ENCODE measurements around the gene HNRNPA2B1.
A peak's percentile ranks its signal among the peaks of the same experiment; 100 is the strongest.
"Not testable (repeated sequence)": the region's sequence is repeated elsewhere in the genome, so short reads cannot be mapped to it uniquely, and the experiment has no call there.

HNRNPA2B1 gene

DNA sequence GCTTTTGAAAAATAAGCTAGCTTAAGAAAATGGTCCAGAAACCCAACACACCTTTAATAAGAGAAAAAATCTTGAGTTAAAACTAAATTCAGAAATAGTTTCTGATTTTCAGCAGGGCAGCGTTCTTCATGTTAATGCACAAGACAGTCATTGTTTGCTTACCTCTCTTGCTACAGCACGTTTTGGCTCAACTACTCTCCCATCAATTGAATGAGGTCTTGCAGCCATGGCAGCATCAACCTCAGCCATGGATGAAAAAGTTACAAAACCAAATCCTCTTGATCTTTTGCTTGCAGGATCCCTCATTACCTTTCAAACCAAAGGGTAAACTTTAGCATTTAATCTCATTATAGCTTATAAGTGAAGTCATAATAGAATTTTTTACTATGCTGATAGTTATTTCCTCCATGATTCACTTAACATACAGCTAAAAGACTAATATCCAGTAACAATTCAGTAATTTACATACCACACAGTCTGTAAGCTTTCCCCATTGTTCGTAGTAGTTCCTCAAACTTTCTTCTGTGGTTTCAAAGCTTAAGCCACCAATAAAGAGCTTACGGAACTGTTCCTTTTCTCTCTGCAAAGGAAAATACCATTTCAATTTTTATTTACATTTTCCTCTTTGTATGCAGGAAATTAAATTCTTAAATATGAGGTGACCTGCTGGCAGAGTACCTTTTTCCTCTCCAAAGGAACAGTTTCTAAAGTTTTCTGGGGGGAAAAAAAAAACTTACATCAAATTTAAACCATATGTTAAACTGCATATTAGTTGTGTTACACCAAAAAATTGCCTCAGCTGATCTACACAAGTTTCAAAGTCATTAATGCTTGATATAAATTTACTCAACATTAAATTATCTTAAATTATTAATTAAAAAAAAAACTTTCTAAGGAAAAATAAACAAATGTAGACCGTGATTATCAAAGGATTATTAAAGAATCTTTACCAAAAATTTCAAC lies 3.1 kb downstream of the HNRNPA2B1 start:
- peak in 1 of 2 experiments; percentile 36 for DNase-seq

DNA sequence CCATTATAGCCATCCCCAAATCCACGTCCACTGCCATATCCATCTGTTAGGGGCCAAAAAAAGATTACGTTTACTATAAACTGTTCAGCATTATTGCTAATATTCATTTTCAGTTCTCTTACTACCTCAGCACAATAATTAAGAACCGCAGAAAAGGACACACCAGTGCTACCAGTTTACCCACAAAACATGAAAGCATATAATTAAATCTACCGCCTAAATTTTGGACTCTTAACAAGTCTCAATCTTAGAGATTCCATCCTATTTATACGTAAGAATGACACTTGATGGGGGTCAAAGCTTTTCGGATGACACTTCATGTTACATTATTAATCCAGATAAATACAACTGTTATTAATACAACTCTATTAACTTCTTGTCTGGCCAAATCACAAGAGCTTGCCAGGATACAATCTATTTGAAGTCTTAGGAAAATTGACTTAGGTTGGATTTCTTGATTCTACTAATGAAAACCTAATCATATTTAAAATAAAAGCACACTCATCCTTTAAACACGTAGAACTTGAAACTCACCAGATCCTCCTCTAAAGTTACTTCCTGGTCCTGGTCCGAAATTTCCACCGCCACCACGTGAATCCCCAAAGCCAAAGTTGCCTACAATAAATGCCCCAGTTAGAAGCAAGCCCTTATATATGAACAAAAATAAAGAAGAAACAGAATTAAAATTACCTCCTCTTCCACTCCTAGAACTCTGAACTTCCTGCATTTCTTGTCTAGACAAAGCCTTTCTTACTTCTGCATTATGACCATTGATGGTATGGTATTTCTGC lies 4.5 kb downstream of the HNRNPA2B1 start:
- DNase-seq = no peak

- no peak for DNase-seq
Observed at GRCh38 chr7:26195182-26195581, 5.4 kb downstream of the HNRNPA2B1 start.

DNA sequence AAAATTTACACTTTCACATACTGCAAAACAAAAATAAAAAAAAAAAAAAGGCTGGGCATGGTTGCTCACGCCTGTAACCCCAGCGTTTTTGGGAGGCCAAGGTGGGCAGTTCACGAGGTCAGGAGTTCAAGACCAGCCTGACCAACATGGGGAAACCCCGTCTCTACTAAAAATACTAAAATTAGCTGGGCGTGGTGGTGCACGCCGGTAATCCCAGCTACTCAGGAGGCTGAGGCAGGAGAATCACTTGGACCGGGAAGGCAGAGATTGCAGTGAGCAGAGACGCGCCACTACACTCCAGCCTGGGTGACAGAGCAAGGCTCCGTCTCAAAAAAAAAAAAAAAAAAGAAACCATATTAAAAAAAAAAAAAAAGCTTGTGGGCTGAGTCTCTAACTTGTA lies 5.8 kb downstream of the HNRNPA2B1 start:
- DNase-seq = not testable (repeated sequence)

DNA sequence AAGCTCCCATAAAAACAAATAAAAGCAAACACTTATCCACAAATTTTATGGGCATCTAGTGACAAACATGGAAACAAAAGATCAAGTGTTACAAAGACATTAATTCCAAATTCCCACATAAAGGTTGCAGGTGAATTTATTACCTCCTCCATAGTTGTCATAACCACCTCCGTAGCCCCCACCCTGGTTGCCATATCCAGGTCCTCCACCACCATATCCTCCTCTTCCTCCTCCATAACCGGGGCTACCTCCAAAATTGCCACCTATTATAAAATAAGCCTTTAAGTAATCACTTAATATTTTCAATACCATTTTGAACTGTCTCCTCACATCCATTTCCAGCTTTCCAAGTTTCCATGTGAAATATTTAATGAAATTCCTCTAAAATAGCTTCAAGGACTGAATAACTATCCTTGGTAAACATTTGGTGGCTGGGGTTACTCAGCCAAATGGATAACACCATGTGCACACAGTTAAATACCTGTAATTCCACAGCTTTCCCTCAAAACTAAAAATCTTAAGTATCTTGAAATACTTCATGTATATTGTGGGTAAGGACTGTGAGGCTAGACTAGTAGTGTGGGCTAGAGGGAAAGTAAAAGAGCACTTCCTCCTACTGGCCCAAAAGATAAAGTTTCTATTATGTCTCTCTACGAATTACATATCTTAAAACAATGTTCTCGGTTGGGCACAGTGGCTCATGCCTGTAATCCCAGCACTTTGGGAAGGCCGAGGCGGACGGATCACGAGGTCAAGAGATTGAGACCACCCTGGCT lies 6.9 kb downstream of the HNRNPA2B1 start:
- no peak for DNase-seq

GRCh38 chr7:26192485-26193087 lies 8.0 kb downstream of the HNRNPA2B1 start:
- no peak for DNase-seq

DNA sequence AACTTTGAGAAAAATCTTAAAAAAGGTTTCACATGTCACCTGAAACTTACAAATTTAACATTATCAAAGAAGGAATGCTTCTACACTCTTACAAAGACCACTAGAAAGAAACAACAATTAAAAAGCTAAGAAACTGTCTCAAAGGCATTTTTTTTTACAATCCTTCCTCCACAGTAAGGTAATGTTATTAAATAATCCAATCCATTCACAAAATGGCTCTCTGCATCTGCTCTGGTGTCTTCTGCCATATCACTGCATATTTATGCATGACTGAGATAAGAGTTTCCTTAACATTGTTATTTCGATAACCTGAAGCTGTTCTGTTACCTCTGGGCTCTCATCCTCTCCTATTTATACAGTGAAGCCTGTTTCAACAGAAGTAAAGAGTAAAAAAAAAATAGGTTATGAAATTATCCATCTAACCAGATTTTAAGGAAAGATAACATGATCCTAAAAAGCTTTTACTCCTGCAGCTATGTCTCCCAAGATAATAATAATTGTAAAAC lies 8.5 kb downstream of the HNRNPA2B1 start:
- no peak for DNase-seq

DNA sequence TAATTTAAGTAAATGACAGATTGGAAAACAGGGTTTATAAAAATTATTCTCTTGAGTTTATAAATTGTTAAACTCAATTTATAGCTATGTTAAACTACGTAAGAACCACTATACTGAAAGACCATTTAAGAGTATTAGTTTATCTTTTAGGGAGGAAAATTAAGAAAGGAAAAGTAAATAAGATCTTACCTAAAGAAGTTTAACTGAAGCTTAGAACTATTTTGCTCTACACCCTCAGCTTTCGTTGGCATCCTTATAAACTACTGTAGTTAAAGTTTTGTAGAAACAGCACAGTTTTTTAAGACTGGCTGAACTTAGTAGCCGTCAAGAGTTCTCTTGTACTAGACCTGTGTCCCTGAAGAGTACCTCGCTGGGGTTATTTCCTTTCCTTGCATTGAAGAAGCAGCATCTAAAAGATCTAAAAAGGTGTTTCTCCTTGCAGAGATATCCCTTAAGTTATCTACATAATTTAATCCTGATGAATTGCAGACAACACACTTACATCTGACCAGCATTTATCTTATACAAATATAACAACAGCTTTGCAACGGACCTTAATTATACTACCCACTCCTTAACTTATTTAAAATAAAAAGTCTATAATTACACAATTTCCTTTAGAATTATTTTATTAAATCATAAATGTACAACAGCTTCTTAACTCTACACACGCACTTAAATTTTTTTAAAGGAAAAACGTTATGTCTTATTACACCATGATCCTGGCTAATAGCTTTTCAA lies 9.1 kb downstream of the HNRNPA2B1 start:
- DNase-seq = no peak

DNA sequence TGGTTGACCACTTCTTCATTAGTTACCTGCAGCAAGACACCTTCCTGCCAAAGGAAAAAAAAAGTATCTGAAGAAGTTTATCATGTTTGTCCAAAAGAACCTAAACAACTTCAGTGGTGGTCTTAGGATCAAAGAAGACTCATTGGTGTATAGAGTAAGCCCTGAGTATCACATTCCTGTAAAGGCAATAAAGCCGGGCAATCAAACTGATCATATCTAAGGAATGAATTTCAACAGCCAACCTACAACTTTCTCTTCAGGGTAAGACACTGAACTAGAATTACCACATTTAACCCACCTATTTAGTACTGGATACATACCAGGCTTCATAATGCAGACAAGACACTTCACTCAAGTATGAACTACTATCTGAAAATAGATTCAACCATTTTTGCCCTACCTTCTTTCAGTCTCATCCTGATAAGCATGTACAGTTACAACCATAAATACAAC lies 10.1 kb downstream of the HNRNPA2B1 start:
- DNase-seq = no peak

GRCh38 chr7:26189697-26190096 lies 10.8 kb downstream of the HNRNPA2B1 start:
- DNase-seq = no peak

- no peak for DNase-seq
Observed at GRCh38 chr7:26188957-26189541, 11.5 kb downstream of the HNRNPA2B1 start.

DNA sequence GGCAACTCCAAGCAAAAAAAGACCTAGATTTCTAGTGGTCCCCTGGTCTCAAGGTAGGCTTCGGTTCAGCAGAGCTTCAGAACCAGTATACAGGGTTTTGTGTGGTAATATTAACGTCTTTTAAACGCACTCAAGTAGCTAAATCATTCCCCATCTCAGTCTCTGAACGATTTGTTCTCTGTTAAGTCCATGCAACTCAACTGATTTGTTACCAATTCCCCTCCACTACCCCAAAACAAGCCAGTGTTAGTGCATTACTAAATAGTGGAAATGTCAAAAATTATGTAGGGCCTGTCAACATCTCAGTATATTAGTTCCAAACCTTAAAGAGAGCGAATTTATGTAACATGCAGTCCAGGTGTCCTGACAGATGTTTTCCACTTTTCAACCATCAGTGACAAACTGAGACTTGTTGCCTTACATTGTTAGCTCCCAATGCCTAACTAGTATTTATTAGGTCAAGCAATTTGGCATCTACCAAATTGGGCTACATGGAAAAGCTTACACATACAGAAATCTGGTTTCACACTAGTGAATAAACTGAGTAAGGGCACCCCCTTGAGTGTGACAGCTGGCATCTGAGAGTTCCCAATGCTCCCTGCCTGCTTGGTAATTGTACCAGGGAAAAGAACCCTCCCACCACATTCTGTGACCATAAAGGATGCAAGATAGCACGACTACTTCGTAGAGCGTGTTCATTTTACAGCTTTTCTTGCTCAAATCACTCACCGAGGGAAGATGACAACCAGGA lies 12.2 kb downstream of the HNRNPA2B1 start:
- DNase-seq = no peak

GRCh38 chr7:26187380-26188205 lies 13.0 kb downstream of the HNRNPA2B1 start:
- DNase-seq = no peak

- DNase-seq = no peak
Observed at GRCh38 chr7:26186364-26187311, 13.9 kb downstream of the HNRNPA2B1 start.

- DNase-seq = no peak
Observed at GRCh38 chr7:26185844-26186180, 14.7 kb downstream of the HNRNPA2B1 start.

- no peak for DNase-seq
Observed at GRCh38 chr7:26185131-26185843, 15.3 kb downstream of the HNRNPA2B1 start.

DNA sequence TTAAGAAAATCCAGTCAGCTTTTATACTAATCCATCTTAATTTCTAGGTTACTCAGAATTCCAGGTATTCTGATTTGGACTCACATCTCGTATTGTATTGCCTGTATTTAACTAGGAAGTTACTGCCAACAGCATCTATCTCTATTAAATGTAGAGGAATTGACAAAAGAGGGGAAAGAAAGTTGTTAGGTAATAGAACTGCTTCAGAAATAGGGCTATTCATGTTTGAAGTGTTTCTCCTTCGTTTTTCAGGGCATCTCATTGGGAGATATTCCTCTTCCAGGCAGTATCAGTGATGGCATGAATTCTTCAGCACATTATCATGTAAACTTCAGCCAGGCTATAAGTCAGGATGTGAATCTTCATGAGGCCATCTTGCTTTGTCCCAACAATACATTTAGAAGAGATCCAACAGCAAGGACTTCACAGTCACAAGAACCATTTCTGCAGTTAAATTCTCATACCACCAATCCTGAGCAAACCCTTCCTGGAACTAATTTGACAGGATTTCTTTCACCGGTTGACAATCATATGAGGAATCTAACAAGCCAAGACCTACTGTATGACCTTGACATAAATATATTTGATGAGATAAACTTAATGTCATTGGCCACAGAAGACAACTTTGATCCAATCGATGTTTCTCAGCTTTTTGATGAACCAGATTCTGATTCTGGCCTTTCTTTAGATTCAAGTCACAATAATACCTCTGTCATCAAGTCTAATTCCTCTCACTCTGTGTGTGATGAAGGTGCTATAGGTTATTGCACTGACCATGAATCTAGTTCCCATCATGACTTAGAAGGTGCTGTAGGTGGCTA lies 16.1 kb downstream of the HNRNPA2B1 start:
- not testable (repeated sequence) for DNase-seq

Data from NCI-H2081 (cell line).